MCF 10A (cell line): ENCODE results near the gene ZMYND15. TPM values are rescaled to one million over a fixed set of nuclear protein-coding genes. Genes with fewer than 3 reads are reported as not detected.

Experiments used
- BruUV-seq: library from RNA; stranded (reverse); fragments of 400-500 nt; replicated peaks from 2 replicates; lab custom pipeline; 2021; lab: Mats Ljungman, UMichigan
- CTCF ChIA-PET: fragments of 300-600 bp; sonication (Branson Sonifier 250); formaldehyde crosslinking; extraction: SDS; loops from one replicate; lab custom pipeline; 2021; ENCODE audit warnings: antibody characterized with exemption, inconsistent platforms; lab: Yijun Ruan, JAX
- POLR2A ChIA-PET: fragments of 300-600, 350-650 bp; sonication (Branson Sonifier 250); formaldehyde crosslinking; extraction: SDS; loops from one replicate; lab custom pipeline; 2020; ENCODE audit warnings: antibody characterized with exemption, inconsistent platforms; lab: Yijun Ruan, JAX
- DNase-seq: peaks from one replicate; pipeline ENCODE4 v3.0.0-alpha.2; 2018; ENCODE audit not compliant: unreplicated experiment
- H3K27ac Mint-ChIP-seq: one replicate; pipeline ENCODE4 v1.8.0; 2022; ENCODE audit warnings: mild to moderate bottlenecking, low read depth, mixed read lengths; ENCODE audit not compliant: unreplicated experiment
- H3K27me3 Mint-ChIP-seq: one replicate; pipeline ENCODE4 v1.8.0; 2022; ENCODE audit warnings: mixed read lengths; ENCODE audit not compliant: insufficient read depth, unreplicated experiment
- H3K36me3 Mint-ChIP-seq: one replicate; pipeline ENCODE4 v1.8.0; 2022; ENCODE audit warnings: mild to moderate bottlenecking, moderate library complexity, mixed read lengths; ENCODE audit not compliant: insufficient read depth, unreplicated experiment
- H3K4me1 Mint-ChIP-seq: one replicate; pipeline ENCODE4 v1.8.0; 2022; ENCODE audit warnings: mixed read lengths; ENCODE audit not compliant: insufficient read depth, unreplicated experiment
- H3K4me3 Mint-ChIP-seq: one replicate; pipeline ENCODE4 v1.8.0; 2022; ENCODE audit warnings: mild to moderate bottlenecking, moderate library complexity, mixed read lengths; ENCODE audit not compliant: unreplicated experiment
- H3K9me3 Mint-ChIP-seq: one replicate; pipeline ENCODE4 v1.8.0; 2022; ENCODE audit warnings: mixed read lengths; ENCODE audit not compliant: unreplicated experiment
- CTCF ChIP-seq: fragments of 200-600 bp; IDR thresholded peaks from one replicate; pipeline ENCODE4 v1.8.0; 2022; ENCODE audit warnings: antibody characterized with exemption, mild to moderate bottlenecking; ENCODE audit not compliant: unreplicated experiment
- intact Hi-C: fragments of 100-400 bp; cut with micrococcal nuclease; formaldehyde crosslinking; loops from 2 replicates; pipeline ENCODE4 v1.14.1; 2022
- total RNA-seq: library from RNA; stranded (reverse); gene quantifications from 2 replicates; pipeline ENCODE4 v1.2.3, GENCODE V29; 2022

ZMYND15 gene
- total RNA-seq, 1 experiment from 2014 or later, result 1.8 TPM

- intact Hi-C loops, result no loop called here
- ChIA-PET CTCF (interaction anchor here (0.6 kb wide), 1 partner anchor 116 kb away, joined by 3 read pairs; no protein-coding TSS in a partner anchor), POLR2A (no interaction called here)
- Mint-ChIP-seq H3K4me3 (no peak overlapping the region), H3K27ac (no peak overlapping the region), H3K27me3 (peaks cover 18% of the 10 kb centered on the region), H3K9me3 (no peaks in the 10 kb centered on the region), H3K4me1 (no peaks in the 10 kb centered on the region), H3K36me3 (no peaks in the 10 kb centered on the region)
- no peak for TF ChIP-seq CTCF
- DNase-seq, result no peak
- no TSS peak for BruUV-seq
These were observed 26.6 kb downstream of the ZMYND15 start for GRCh38 chr17:4766201-4766600.

- H3K27ac Mint-ChIP-seq, result no peak overlapping the region
- H3K27me3 Mint-ChIP-seq, result peaks cover 18% of the 10 kb centered on the region
- no peak overlapping the region for H3K4me3 Mint-ChIP-seq
- BruUV-seq, result no TSS peak
- no peak for DNase-seq
- CTCF ChIA-PET, result interaction anchor here (0.6 kb wide), 1 partner anchor 116 kb away, joined by 3 read pairs; no protein-coding TSS in a partner anchor
- H3K9me3 Mint-ChIP-seq, result no peaks in the 10 kb centered on the region
- POLR2A ChIA-PET, result no interaction called here
- intact Hi-C loops, result no loop called here
- no peaks in the 10 kb centered on the region for H3K36me3 Mint-ChIP-seq
- peaks cover 2% of the 10 kb centered on the region for H3K4me1 Mint-ChIP-seq
- TF ChIP-seq CTCF, result no peak
These were observed 27.1 kb downstream of the ZMYND15 start for GRCh38 chr17:4766723-4767122.

- H3K36me3 Mint-ChIP-seq, result no peaks in the 10 kb centered on the region
- H3K9me3 Mint-ChIP-seq, result no peaks in the 10 kb centered on the region
- intact Hi-C loops, result no loop called here
- ChIA-PET POLR2A (interaction anchor here (0.6 to 1.7 kb wide), 3 partner anchors 15 to 151 kb away, joined by 3 to 4 read pairs (median 3); no protein-coding TSS in a partner anchor), CTCF (interaction anchor here (0.5 kb wide), 1 partner anchor 317 kb away, joined by 5 read pairs; no protein-coding TSS in a partner anchor)
- no peak overlapping the region for H3K27ac Mint-ChIP-seq
- no TSS peak for BruUV-seq
- H3K4me3 Mint-ChIP-seq, result no peak overlapping the region
- DNase-seq, result no peak
- H3K27me3 Mint-ChIP-seq, result peaks cover 22% of the 10 kb centered on the region
- H3K4me1 Mint-ChIP-seq, result peaks cover 3% of the 10 kb centered on the region
- no peak for TF ChIP-seq CTCF
These were observed 28.7 kb downstream of the ZMYND15 start for GRCh38 chr17:4768298-4768697.

- no peak for TF ChIP-seq CTCF
- Mint-ChIP-seq H3K4me1 (peaks cover 3% of the 10 kb centered on the region), H3K4me3 (no peak overlapping the region), H3K9me3 (no peaks in the 10 kb centered on the region), H3K36me3 (no peaks in the 10 kb centered on the region), H3K27me3 (peaks cover 24% of the 10 kb centered on the region), H3K27ac (no peak overlapping the region)
- intact Hi-C loops, result no loop called here
- POLR2A ChIA-PET, result interaction anchor here (1.7 kb wide), 1 partner anchor 16 kb away, joined by 4 read pairs; no protein-coding TSS in a partner anchor
- no TSS peak for BruUV-seq
- CTCF ChIA-PET, result interaction anchor here (0.7 kb wide), 1 partner anchor 21 kb away, joined by 3 read pairs; no protein-coding TSS in a partner anchor
- peak; percentile 3 for DNase-seq
These were observed 30.0 kb downstream of the ZMYND15 start for GRCh38 chr17:4769628-4770027.
